ENCODE results near the gene LGALS1.
"Not testable (repeated sequence)": the region's sequence is repeated elsewhere in the genome, so short reads cannot be mapped to it uniquely, and the experiment has no call there.

LGALS1 gene

GRCh38 chr22:37692627-37693285 lies 17.3 kb downstream of the LGALS1 start:
- no peak for DNase-seq

GRCh38 chr22:37694131-37694530 lies 18.7 kb downstream of the LGALS1 start:
- DNase-seq: not testable (repeated sequence)

- not testable (repeated sequence) for DNase-seq
Observed at GRCh38 chr22:37696260-37696656, 20.8 kb downstream of the LGALS1 start.

GRCh38 chr22:37696657-37697537 lies 21.5 kb downstream of the LGALS1 start, which contains the start of gene TRIOBP:
TRIOBP (plus strand) TSS chr22:37697048; CDS start chr22:37701366, 4,318 bp downstream.
- DNase-seq: peak; percentile 74

- no peak for DNase-seq
Observed at GRCh38 chr22:37697538-37697835, 22.1 kb downstream of the LGALS1 start.

- DNase-seq: no peak
Observed at GRCh38 chr22:37701141-37701786, 25.8 kb downstream of the LGALS1 start.

- no peak for DNase-seq
Observed at GRCh38 chr22:37703906-37704305, 28.5 kb downstream of the LGALS1 start.

- no peak for DNase-seq
Observed at GRCh38 chr22:37704645-37705044, 29.2 kb downstream of the LGALS1 start.

GRCh38 chr22:37705205-37705604 lies 29.8 kb downstream of the LGALS1 start:
- DNase-seq: no peak

- no peak for DNase-seq
Observed at GRCh38 chr22:37708580-37709444, 33.4 kb downstream of the LGALS1 start.

- no peak for DNase-seq
Observed at GRCh38 chr22:37709445-37709765, 34.0 kb downstream of the LGALS1 start.

- DNase-seq: no peak
Observed at GRCh38 chr22:37710675-37711074, 35.2 kb downstream of the LGALS1 start.

- no peak for DNase-seq
Observed at GRCh38 chr22:37711490-37711889, 36.1 kb downstream of the LGALS1 start.

- DNase-seq: no peak
Observed at GRCh38 chr22:37713761-37714160, 38.3 kb downstream of the LGALS1 start.

- DNase-seq: no peak
Observed at GRCh38 chr22:37714634-37715033, 39.2 kb downstream of the LGALS1 start.

- DNase-seq: no peak
Observed at GRCh38 chr22:37715760-37716159, 40.3 kb downstream of the LGALS1 start.

GRCh38 chr22:37716708-37717107 lies 41.3 kb downstream of the LGALS1 start:
- no peak for DNase-seq

- DNase-seq: not testable (repeated sequence)
Observed at GRCh38 chr22:37717235-37717634, 41.8 kb downstream of the LGALS1 start.

- DNase-seq: not testable (repeated sequence)
Observed at GRCh38 chr22:37717746-37718305, 42.4 kb downstream of the LGALS1 start.

- DNase-seq: no peak
Observed at GRCh38 chr22:37725551-37726240, 50.3 kb downstream of the LGALS1 start.

- no peak for DNase-seq
Observed at GRCh38 chr22:37726241-37726887, 50.9 kb downstream of the LGALS1 start.
